ENCODE results near the gene SYCP2.

GRCh38 chr20:59827138-59828056 is 106.0 kb downstream of the SYCP2 start:
- TF ChIP-seq CTCF (optimal IDR thresholded peaks at IDR 0.05 in 1 of 3, IDR thresholded peaks at IDR 0.05 in 1 of 3, conservative IDR thresholded peaks at IDR 0.05 in 1 of 3; ENCODE audit: extremely low read depth in 1 of 3, insufficient read depth in 2 of 3, low read length in 3 of 3), result no peak
- TF ChIP-seq EZH2 (IDR thresholded peaks at IDR 0.05; ENCODE audit: low read length), result no peak

Data from keratinocyte (primary cell).